Mesenchymal stem cell (in vitro differentiated cells and primary cell): ENCODE measurements around the gene ST8SIA6.
"Not testable (repeated sequence)": the region's sequence is repeated elsewhere in the genome, so short reads cannot be mapped to it uniquely, and the experiment has no call there.

Experiments used
- DNase-seq: peaks from one replicate; pipeline ENCODE4 v3.0.0-alpha.2; 2013
- H2AFZ ChIP-seq: one replicate; pipeline ENCODE4 v1.6.1; 2013; ENCODE audit warnings: low read depth, mild to moderate bottlenecking, control low read depth, inconsistent platforms, low read length, moderate library complexity
- H2AK5ac ChIP-seq: 2 replicates; pipeline ENCODE4 v1.6.1; 2013; ENCODE audit warnings: low read length, moderate library complexity, mild to moderate bottlenecking, inconsistent platforms; ENCODE audit not compliant: severe bottlenecking
- H2BK120ac ChIP-seq: one replicate; pipeline ENCODE4 v1.6.1; 2013; ENCODE audit warnings: low read depth, mild to moderate bottlenecking, inconsistent platforms, low read length, moderate library complexity
- H2BK12ac ChIP-seq, 2 experiments: one replicate each; pipeline ENCODE4 v1.6.1; 2013; ENCODE audit warnings: inconsistent platforms in 2 of 2, low read length in 2 of 2, mild to moderate bottlenecking in 2 of 2, moderate library complexity in 2 of 2, control low read depth in 1 of 2
- H2BK15ac ChIP-seq: one replicate; pipeline ENCODE4 v1.6.1; 2013; ENCODE audit warnings: mild to moderate bottlenecking, low read depth, inconsistent platforms; ENCODE audit not compliant: poor library complexity, severe bottlenecking
- H2BK5ac ChIP-seq: 2 replicates; pipeline ENCODE4 v1.6.1; 2013; ENCODE audit warnings: low read depth, mild to moderate bottlenecking, low read length, control low read depth, inconsistent platforms; ENCODE audit not compliant: poor library complexity, severe bottlenecking
- H3K14ac ChIP-seq, 2 experiments: one replicate each; pipeline ENCODE4 v1.6.1; 2013; ENCODE audit warnings: inconsistent platforms in 2 of 2, low read length in 2 of 2, control low read depth in 1 of 2, mild to moderate bottlenecking in 1 of 2, moderate library complexity in 1 of 2
- H3K18ac ChIP-seq, 2 experiments: one replicate each; pipeline ENCODE4 v1.6.1; 2013; ENCODE audit warnings: inconsistent platforms in 2 of 2, low read length in 2 of 2, control low read depth in 1 of 2, low read depth in 1 of 2, mild to moderate bottlenecking in 1 of 2
- H3K23ac ChIP-seq, 2 experiments: one replicate each; pipeline ENCODE4 v1.6.1; 2013; ENCODE audit warnings: inconsistent platforms in 2 of 2, low read length in 2 of 2, mild to moderate bottlenecking in 2 of 2, moderate library complexity in 2 of 2, control low read depth in 1 of 2
- H3K27ac ChIP-seq: 2 replicates; pipeline ENCODE4 v1.5.1; 2013; ENCODE audit warnings: mild to moderate bottlenecking, moderate library complexity, low read length, control low read depth, inconsistent platforms; ENCODE audit not compliant: poor library complexity, severe bottlenecking
- H3K27me3 ChIP-seq, 2 experiments: 2 replicates each; pipeline versions ENCODE4 v1.6.1 to v1.7.0; 2013; ENCODE audit warnings: low read length in 2 of 2, mild to moderate bottlenecking in 2 of 2, moderate library complexity in 2 of 2, control low read depth in 1 of 2, inconsistent platforms in 1 of 2; ENCODE audit not compliant: control insufficient read depth in 1 of 2, insufficient read depth in 1 of 2
- H3K36me3 ChIP-seq, 2 experiments: 2 replicates each; pipeline versions ENCODE4 v1.6.1 to v1.7.0; 2013; ENCODE audit warnings: low read length in 2 of 2, control low read depth in 1 of 2, inconsistent platforms in 1 of 2, low read depth in 1 of 2, mild to moderate bottlenecking in 1 of 2; ENCODE audit not compliant: insufficient read depth in 2 of 2, control insufficient read depth in 1 of 2
- H3K4ac ChIP-seq, 2 experiments: one replicate each; pipeline ENCODE4 v1.6.1; 2013; ENCODE audit warnings: inconsistent platforms in 2 of 2, low read length in 2 of 2, mild to moderate bottlenecking in 2 of 2, moderate library complexity in 2 of 2, control low read depth in 1 of 2, low read depth in 1 of 2
- H3K4me1 ChIP-seq: 2 replicates; pipeline ENCODE4 v1.6.1; 2013; ENCODE audit warnings: low read depth, low read length, control low read depth; ENCODE audit not compliant: control insufficient read depth, insufficient read depth
- H3K4me2 ChIP-seq: 2 replicates; pipeline ENCODE4 v1.6.1; 2013; ENCODE audit warnings: low read length, mild to moderate bottlenecking, inconsistent platforms; ENCODE audit not compliant: poor library complexity, severe bottlenecking
- H3K4me3 ChIP-seq, 2 experiments: 2 replicates each; pipeline versions ENCODE4 v1.5.1 to v1.7.0; 2013; ENCODE audit warnings: low read length in 2 of 2, mild to moderate bottlenecking in 2 of 2, control low read depth in 1 of 2, low read depth in 1 of 2; ENCODE audit not compliant: insufficient read depth in 1 of 2
- H3K79me1 ChIP-seq: replicated peaks from 2 replicates; pipeline ENCODE4 v1.6.1; 2013; ENCODE audit warnings: mild to moderate bottlenecking, control low read depth, low read length, inconsistent platforms; ENCODE audit not compliant: poor library complexity, severe bottlenecking
- H3K9ac ChIP-seq: 2 replicates; pipeline ENCODE4 v1.7.0; 2013; ENCODE audit warnings: mild to moderate bottlenecking, low read length, moderate library complexity
- H3K9me3 ChIP-seq: 2 replicates; pipeline ENCODE4 v1.7.0; 2013; ENCODE audit warnings: mild to moderate bottlenecking, low read length; ENCODE audit not compliant: control insufficient read depth
- H4K8ac ChIP-seq: one replicate; pipeline ENCODE4 v1.6.1; 2013; ENCODE audit warnings: inconsistent platforms, mild to moderate bottlenecking, low read length, moderate library complexity
- H4K91ac ChIP-seq: one replicate; pipeline ENCODE4 v1.6.1; 2013; ENCODE audit warnings: mild to moderate bottlenecking, low read length, inconsistent platforms
- WGBS: methylation state at CpG from one replicate; pipeline ENCODE4 v1.1.7; 2013; ENCODE audit warnings: mixed read lengths; 5-methylcytosine and 5-hydroxymethylcytosine counted together

The ST8SIA6 gene

GRCh38 chr10:17335065-17335464 is 119.3 kb downstream of the ST8SIA6 start:
- Histone ChIP-seq H2BK12ac (no peak overlapping the region), H2AFZ (no peak overlapping the region), H3K36me3 (no peaks in the 10 kb centered on the region), H3K9me3 (peaks cover 7% of the 10 kb centered on the region), H3K4me1 (no peaks in the 10 kb centered on the region), H3K23ac (no peak overlapping the region), H2BK15ac (no peak overlapping the region), H3K79me1 (no peaks in the 10 kb centered on the region), H3K27me3 (no peaks in the 10 kb centered on the region), H3K4ac (no peak overlapping the region), H3K9ac (peak overlapping the region; percentile 67), H2AK5ac (no peak overlapping the region), H3K4me2 (no peak overlapping the region), H3K27ac (no peak overlapping the region), H3K4me3 (peak overlapping the region in 1 of 2 experiments; percentile 35), H2BK5ac (no peak overlapping the region), H2BK120ac (no peak overlapping the region), H4K91ac (no peak overlapping the region), H4K8ac (no peak overlapping the region), H3K14ac (no peak overlapping the region), H3K18ac (no peak overlapping the region)
- no CpG with 5 or more reads among the region's 2 CpGs for WGBS
- DNase-seq, result no peak

- Histone ChIP-seq H2BK120ac (no peak overlapping the region), H2BK5ac (no peak overlapping the region), H3K4me1 (no peaks in the 10 kb centered on the region), H3K4ac (no peak overlapping the region), H4K91ac (no peak overlapping the region), H2AFZ (no peak overlapping the region), H2BK15ac (no peak overlapping the region), H3K4me2 (no peak overlapping the region), H3K27ac (no peak overlapping the region), H3K23ac (no peak overlapping the region), H3K9me3 (no peaks in the 10 kb centered on the region), H2AK5ac (no peak overlapping the region), H3K9ac (no peak overlapping the region), H3K18ac (no peak overlapping the region), H3K27me3 (no peaks in the 10 kb centered on the region), H2BK12ac (no peak overlapping the region), H3K79me1 (no peaks in the 10 kb centered on the region), H4K8ac (no peak overlapping the region), H3K4me3 (no peak overlapping the region), H3K14ac (no peak overlapping the region), H3K36me3 (no peaks in the 10 kb centered on the region)
- no peak for DNase-seq
- 67% methylated on average over 1 of the region's 2 CpGs for WGBS
Observed at GRCh38 chr10:17330501-17330900, 123.9 kb downstream of the ST8SIA6 start.

- no peak overlapping the region for H3K14ac ChIP-seq
- H3K4me3 ChIP-seq, result no peak overlapping the region
- no peak overlapping the region for H3K23ac ChIP-seq
- H2AK5ac ChIP-seq, result no peak overlapping the region
- H4K8ac ChIP-seq, result no peak overlapping the region
- no peak overlapping the region for H3K9ac ChIP-seq
- H2BK12ac ChIP-seq, result no peak overlapping the region
- no peak overlapping the region for H2BK120ac ChIP-seq
- H3K4ac ChIP-seq, result no peak overlapping the region
- H3K27me3 ChIP-seq, result no peaks in the 10 kb centered on the region
- no peak overlapping the region for H2AFZ ChIP-seq
- H3K4me2 ChIP-seq, result no peak overlapping the region
- no peaks in the 10 kb centered on the region for H3K79me1 ChIP-seq
- 84% methylated on average over 4 of the region's 4 CpGs for WGBS
- no peak for DNase-seq
- no peaks in the 10 kb centered on the region for H3K36me3 ChIP-seq
- no peak overlapping the region for H2BK15ac ChIP-seq
- H2BK5ac ChIP-seq, result no peak overlapping the region
- H3K4me1 ChIP-seq, result no peaks in the 10 kb centered on the region
- H3K18ac ChIP-seq, result no peak overlapping the region
- H4K91ac ChIP-seq, result no peak overlapping the region
- H3K27ac ChIP-seq, result no peak overlapping the region
- H3K9me3 ChIP-seq, result no peaks in the 10 kb centered on the region
Observed at GRCh38 chr10:17326377-17326776, 128.0 kb downstream of the ST8SIA6 start.

- not testable (repeated sequence) for H3K9ac ChIP-seq, H3K4me3 ChIP-seq, H4K8ac ChIP-seq, H3K4ac ChIP-seq, H3K4me1 ChIP-seq, DNase-seq, H3K27ac ChIP-seq, H4K91ac ChIP-seq, H3K36me3 ChIP-seq, H2BK12ac ChIP-seq, H3K23ac ChIP-seq, H2AFZ ChIP-seq, H2BK120ac ChIP-seq, H3K18ac ChIP-seq, H2AK5ac ChIP-seq, H3K9me3 ChIP-seq, H3K27me3 ChIP-seq, H3K4me2 ChIP-seq, H3K79me1 ChIP-seq, H2BK15ac ChIP-seq, H2BK5ac ChIP-seq, H3K14ac ChIP-seq
- 82% methylated on average over 2 of the region's 3 CpGs for WGBS
Observed at GRCh38 chr10:17321957-17322356, 132.4 kb downstream of the ST8SIA6 start.
